ENCODE results near the gene TMEFF2.

GRCh38 chr2:192202373-192202772, 7.6 kb upstream of the TMEFF2 start:
- TF ChIP-seq EZH2 (IDR thresholded peaks at IDR 0.05; ENCODE audit: insufficient read depth, low read length) (no peak), CTCF (IDR thresholded peaks at IDR 0.05; ENCODE audit: insufficient read depth, low read depth, low read length) (no peak)
